GM23338 (cell line): Measurements from ENCODE around the gene TEX101. TPM values are rescaled to one million over a fixed set of nuclear protein-coding genes. Genes with fewer than 3 reads are reported as not detected.

Experiments used
- ATAC-seq: fragments of 200-7000 bp; cut with Tn5 transposase; 3 replicates; pipeline ENCODE4 v1.9.1; 2020
- DNase-seq: peaks from one replicate; pipeline ENCODE4 v3.0.0-alpha.2; 2015; ENCODE audit warnings: low spot score
- H2AFZ ChIP-seq: fragments of 200-600 bp; sonication (generic); 2 replicates; pipeline ENCODE4 v1.8.0; 2016; ENCODE audit warnings: antibody characterized with exemption, mild to moderate bottlenecking, moderate library complexity
- H3F3A ChIP-seq: fragments of 200-600 bp; sonication (generic); replicated peaks from 2 replicates; pipeline ENCODE4 v1.8.0; 2017; ENCODE audit warnings: antibody characterized with exemption, mixed run types, low read depth
- H3K27ac ChIP-seq: fragments of 200-600 bp; sonication (generic); 2 replicates; pipeline ENCODE4 v1.6.1; 2016; ENCODE audit warnings: low read depth
- H3K27me3 ChIP-seq: fragments of 200-600 bp; sonication (generic); 2 replicates; pipeline ENCODE4 v1.8.0; 2016; ENCODE audit warnings: mild to moderate bottlenecking, mixed run types, moderate library complexity; ENCODE audit not compliant: insufficient read depth
- H3K36me3 ChIP-seq: fragments of 200-600 bp; sonication (generic); 2 replicates; pipeline ENCODE4 v1.8.0; 2016; ENCODE audit warnings: mild to moderate bottlenecking; ENCODE audit not compliant: insufficient read depth
- H3K4me1 ChIP-seq: fragments of 200-600 bp; sonication (generic); 2 replicates; pipeline ENCODE4 v1.8.0; 2016; ENCODE audit warnings: mild to moderate bottlenecking, moderate library complexity; ENCODE audit not compliant: insufficient read depth
- H3K4me2 ChIP-seq: fragments of 200-600 bp; sonication (generic); 2 replicates; pipeline ENCODE4 v1.7.1; 2017; ENCODE audit warnings: mixed run types
- H3K4me3 ChIP-seq: fragments of 200-600 bp; sonication (generic); 2 replicates; pipeline ENCODE4 v1.6.1; 2016; ENCODE audit warnings: mixed run types
- H3K79me2 ChIP-seq: fragments of 200-600 bp; sonication (generic); replicated peaks from 2 replicates; pipeline ENCODE4 v1.8.0; 2017; ENCODE audit warnings: mild to moderate bottlenecking; ENCODE audit not compliant: insufficient read depth
- H3K9me2 ChIP-seq: fragments of 200-600 bp; sonication (generic); 2 replicates; pipeline ENCODE4 v1.8.0; 2017; ENCODE audit not compliant: insufficient read depth
- H4K20me1 ChIP-seq: fragments of 200-600 bp; sonication (generic); replicated peaks from 2 replicates; pipeline ENCODE4 v1.8.0; 2017; ENCODE audit warnings: mild to moderate bottlenecking; ENCODE audit not compliant: insufficient read depth
- H3K27ac Mint-ChIP-seq: 2 replicates; pipeline ENCODE4 v1.8.0; 2020; ENCODE audit warnings: inconsistent platforms, mild to moderate bottlenecking, moderate library complexity, mixed read lengths
- H3K27me3 Mint-ChIP-seq: 3 replicates; pipeline ENCODE4 v1.8.0; 2022; ENCODE audit warnings: low read depth, mild to moderate bottlenecking, moderate library complexity, mixed read lengths, inconsistent platforms; ENCODE audit not compliant: insufficient read depth, poor library complexity
- H3K36me3 Mint-ChIP-seq: 3 replicates; pipeline ENCODE4 v1.8.0; 2021; ENCODE audit warnings: low read depth, mild to moderate bottlenecking, inconsistent platforms, moderate library complexity, mixed read lengths
- H3K4me1 Mint-ChIP-seq: 3 replicates; pipeline ENCODE4 v1.8.0; 2020; ENCODE audit warnings: mild to moderate bottlenecking, inconsistent platforms, mixed read lengths
- H3K4me3 Mint-ChIP-seq: 3 replicates; pipeline ENCODE4 v1.8.0; 2021; ENCODE audit warnings: moderate library complexity, mild to moderate bottlenecking, inconsistent platforms, mixed read lengths
- H3K9me3 Mint-ChIP-seq: 3 replicates; pipeline ENCODE4 v1.8.0; 2020; ENCODE audit warnings: moderate library complexity, mild to moderate bottlenecking, inconsistent platforms, mixed read lengths
- CREB1 ChIP-seq: fragments of 250-450 bp; sonication (Bioruptor Pico); IDR thresholded peaks from 2 replicates; pipeline ENCODE4 v1.5.0; 2020; ENCODE audit warnings: low read depth, mild to moderate bottlenecking, moderate library complexity
- EZH2 ChIP-seq: fragments of 200-600 bp; sonication (generic); IDR thresholded peaks from one replicate; pipeline ENCODE4 v1.8.0; 2017; ENCODE audit warnings: antibody characterized with exemption, mild to moderate bottlenecking, low read depth; ENCODE audit not compliant: unreplicated experiment
- EZH2phosphoT487 ChIP-seq: fragments of 200-600 bp; sonication (generic); IDR thresholded peaks from one replicate; pipeline ENCODE4 v1.8.1; 2018; ENCODE audit warnings: antibody characterized with exemption; ENCODE audit not compliant: unreplicated experiment
- JUNB ChIP-seq: IDR thresholded peaks from one replicate; pipeline ENCODE4 v1.6.1; 2016; ENCODE audit warnings: antibody characterized with exemption; ENCODE audit not compliant: unreplicated experiment
- POLR2AphosphoS5 ChIP-seq: IDR thresholded peaks from 2 replicates; pipeline ENCODE4 v1.6.1; 2016; ENCODE audit warnings: antibody characterized with exemption, low read depth
- STAT1 ChIP-seq: IDR thresholded peaks from one replicate; pipeline ENCODE4 v1.6.1; 2016; ENCODE audit warnings: antibody characterized with exemption; ENCODE audit not compliant: unreplicated experiment
- ZNF114 ChIP-seq: fragments of 250-450 bp; sonication (Bioruptor Pico); IDR thresholded peaks from 2 replicates; pipeline ENCODE4 v1.5.0; 2020; ENCODE audit warnings: mild to moderate bottlenecking, moderate library complexity
- polyA plus RNA-seq: library from polyadenylated mRNA; unstranded; fragments of >200 nt; fragmentation: Nextera tagmentation; extraction: Ambion mirVana; gene quantifications from 2 replicates; pipeline ENCODE4 v1.2.1, GENCODE V29; 2016
- total RNA-seq: library from RNA; depleted of rRNA; stranded (reverse); fragments of >200 nt; shearing (Covaris generic); gene quantifications from 2 replicates; pipeline ENCODE4 v1.2.3, GENCODE V29; 2014
- TF ChIP-seq, protein P1 (sequence below), 2 experiments: fragments of 200-600 bp in 1 of 2; sonication (generic) in 1 of 2; conservative IDR thresholded peaks; 2 replicates each; pipeline versions ENCODE4 v1.5.1 to v1.6.1; 2016 to 2017; ENCODE audit warnings: antibody characterized with exemption in 2 of 2, low read depth in 2 of 2, mild to moderate bottlenecking in 2 of 2, moderate library complexity in 1 of 2
- TF ChIP-seq, protein P2 (sequence below): IDR thresholded peaks from 2 replicates; pipeline ENCODE4 v1.6.1; 2016; ENCODE audit warnings: antibody characterized with exemption

TEX101 gene
- total and polyA plus RNA-seq, 2 experiments from 2014 or later = not detected

DNA sequence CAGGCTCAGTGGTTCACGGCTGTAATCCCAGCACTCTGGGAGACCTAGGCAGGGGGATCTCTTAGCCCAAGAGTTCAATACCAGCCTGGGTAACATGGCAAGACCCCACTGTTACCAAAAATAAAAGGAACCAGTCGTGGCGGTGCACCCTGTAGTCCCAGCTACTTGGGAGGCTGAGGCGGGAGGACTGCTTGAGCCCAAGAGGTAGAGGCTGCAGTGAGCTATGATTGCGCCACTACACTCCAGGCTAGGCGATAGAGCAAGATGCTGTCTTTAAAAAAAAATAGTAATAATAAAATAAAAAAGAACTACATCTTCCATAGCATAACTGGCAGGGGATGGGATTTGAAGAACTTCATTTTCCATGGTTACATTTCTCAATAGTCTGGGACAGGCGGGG is 47.7 kb downstream of the TEX101 start (continued):
- no peak for TF ChIP-seq EZH2
- TF ChIP-seq STAT1 = no peak
- TF ChIP-seq, protein P1, sequence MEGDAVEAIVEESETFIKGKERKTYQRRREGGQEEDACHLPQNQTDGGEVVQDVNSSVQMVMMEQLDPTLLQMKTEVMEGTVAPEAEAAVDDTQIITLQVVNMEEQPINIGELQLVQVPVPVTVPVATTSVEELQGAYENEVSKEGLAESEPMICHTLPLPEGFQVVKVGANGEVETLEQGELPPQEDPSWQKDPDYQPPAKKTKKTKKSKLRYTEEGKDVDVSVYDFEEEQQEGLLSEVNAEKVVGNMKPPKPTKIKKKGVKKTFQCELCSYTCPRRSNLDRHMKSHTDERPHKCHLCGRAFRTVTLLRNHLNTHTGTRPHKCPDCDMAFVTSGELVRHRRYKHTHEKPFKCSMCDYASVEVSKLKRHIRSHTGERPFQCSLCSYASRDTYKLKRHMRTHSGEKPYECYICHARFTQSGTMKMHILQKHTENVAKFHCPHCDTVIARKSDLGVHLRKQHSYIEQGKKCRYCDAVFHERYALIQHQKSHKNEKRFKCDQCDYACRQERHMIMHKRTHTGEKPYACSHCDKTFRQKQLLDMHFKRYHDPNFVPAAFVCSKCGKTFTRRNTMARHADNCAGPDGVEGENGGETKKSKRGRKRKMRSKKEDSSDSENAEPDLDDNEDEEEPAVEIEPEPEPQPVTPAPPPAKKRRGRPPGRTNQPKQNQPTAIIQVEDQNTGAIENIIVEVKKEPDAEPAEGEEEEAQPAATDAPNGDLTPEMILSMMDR (conservative IDR thresholded peaks at IDR 0.05; ENCODE audit: low read depth in 2 of 2) = no peak
- no peak for TF ChIP-seq JUNB

DNA sequence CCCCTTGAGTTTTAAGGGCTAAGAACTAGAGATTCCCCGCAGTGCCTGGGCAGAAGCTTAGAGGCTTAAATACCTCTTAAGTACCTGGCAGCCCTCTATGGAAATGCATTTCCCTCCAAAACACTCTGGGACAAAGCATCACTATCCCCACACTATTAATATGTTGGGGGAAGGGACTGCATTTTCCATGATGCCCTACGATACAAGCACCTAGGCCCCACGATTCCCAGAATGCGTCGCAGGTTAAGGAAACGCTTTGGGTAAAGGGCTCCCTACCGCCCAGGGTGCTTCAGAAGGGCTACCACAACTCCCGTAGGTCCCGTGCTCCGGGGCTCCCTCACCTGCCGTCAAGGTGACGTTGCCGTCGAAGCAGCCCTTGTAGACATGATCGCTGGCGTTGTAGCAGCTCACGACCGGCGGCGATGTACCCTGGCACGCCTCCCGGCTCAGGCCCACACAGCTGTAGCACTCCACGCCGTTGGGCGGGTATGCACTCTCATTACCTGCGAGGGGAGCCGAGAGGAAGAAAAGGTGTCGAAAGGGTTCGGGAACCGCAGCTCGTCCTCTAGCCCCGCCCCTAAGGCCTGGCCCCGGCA is 48.2 kb downstream of the TEX101 start:
- H3K36me3 Mint-ChIP-seq = no peaks in the 10 kb centered on the region
- Histone ChIP-seq H3K36me3 (no peaks in the 10 kb centered on the region), H3F3A (peaks cover 14% of the 10 kb centered on the region), H3K4me2 (peak overlapping the region; percentile 87), H2AFZ (peak overlapping the region; percentile 96), H3K4me1 (peaks cover 15% of the 10 kb centered on the region), H3K27me3 (peaks cover 26% of the 10 kb centered on the region), H3K4me3 (peak overlapping the region; percentile 89), H3K9me2 (no peaks in the 10 kb centered on the region), H3K27ac (peak overlapping the region; percentile 83), H3K79me2 (no peaks in the 10 kb centered on the region), H4K20me1 (no peaks in the 10 kb centered on the region)
- H3K4me3 Mint-ChIP-seq = peak overlapping the region; percentile 94
- H3K4me1 Mint-ChIP-seq = peaks cover 4% of the 10 kb centered on the region
- DNase-seq (no peak), ATAC-seq (peak; percentile 71)
- no peaks in the 10 kb centered on the region for H3K9me3 Mint-ChIP-seq
- TF ChIP-seq CREB1 (CRISPR knock-in tag) (peak; percentile 24; the same call in 1 of the 2 replicates), POLR2AphosphoS5 (peak; percentile 78), EZH2phosphoT487 (no peak)
- TF ChIP-seq, protein P2, sequence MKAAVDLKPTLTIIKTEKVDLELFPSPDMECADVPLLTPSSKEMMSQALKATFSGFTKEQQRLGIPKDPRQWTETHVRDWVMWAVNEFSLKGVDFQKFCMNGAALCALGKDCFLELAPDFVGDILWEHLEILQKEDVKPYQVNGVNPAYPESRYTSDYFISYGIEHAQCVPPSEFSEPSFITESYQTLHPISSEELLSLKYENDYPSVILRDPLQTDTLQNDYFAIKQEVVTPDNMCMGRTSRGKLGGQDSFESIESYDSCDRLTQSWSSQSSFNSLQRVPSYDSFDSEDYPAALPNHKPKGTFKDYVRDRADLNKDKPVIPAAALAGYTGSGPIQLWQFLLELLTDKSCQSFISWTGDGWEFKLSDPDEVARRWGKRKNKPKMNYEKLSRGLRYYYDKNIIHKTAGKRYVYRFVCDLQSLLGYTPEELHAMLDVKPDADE = no peak
- H3K27me3 Mint-ChIP-seq = peaks cover 14% of the 10 kb centered on the region
- peak overlapping the region; percentile 89 for H3K27ac Mint-ChIP-seq

DNA sequence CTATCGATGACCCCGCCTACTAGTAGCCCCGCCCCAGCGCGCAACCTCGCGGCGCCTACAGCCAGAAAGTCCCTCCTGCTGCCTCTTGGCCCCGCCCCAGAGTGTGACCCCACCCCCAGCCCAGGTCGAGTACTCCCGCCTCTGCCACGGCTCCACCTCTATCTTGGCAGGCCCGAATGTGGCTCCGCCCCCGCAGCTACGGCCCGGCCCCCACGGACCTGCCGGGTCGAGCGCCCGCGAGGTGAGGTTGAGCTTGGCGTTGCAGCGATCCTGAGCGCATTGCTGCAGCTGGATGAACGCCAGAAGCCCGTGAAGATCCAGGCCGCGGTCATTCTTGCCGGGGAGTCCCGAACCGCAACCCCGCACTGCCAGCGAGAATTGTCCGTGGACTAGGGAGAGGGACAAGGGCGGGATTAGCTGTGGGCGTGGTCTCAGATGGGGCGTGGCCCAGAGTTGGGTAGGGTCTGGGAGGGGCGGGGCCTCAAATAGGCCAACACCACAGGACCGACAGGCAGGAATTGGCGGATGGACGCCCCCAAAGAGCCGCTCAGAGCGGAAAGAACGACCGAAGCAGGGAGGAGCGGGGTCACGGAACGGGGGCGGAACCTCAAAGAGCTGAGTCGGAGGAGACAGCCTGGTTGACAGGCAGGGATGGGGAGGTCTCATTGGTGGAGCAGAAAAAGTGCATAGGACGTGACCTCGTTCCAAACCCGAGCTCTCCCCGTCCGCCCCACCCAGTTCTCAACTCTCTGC is 48.9 kb downstream of the TEX101 start:
- TF ChIP-seq ZNF114 (CRISPR knock-in tag) = no peak
- no peak for TF ChIP-seq STAT1
- Histone ChIP-seq H3K4me1 (peaks cover 15% of the 10 kb centered on the region), H3F3A (peaks cover 14% of the 10 kb centered on the region), H3K4me3 (peak overlapping the region; percentile 89), H3K9me2 (no peaks in the 10 kb centered on the region), H2AFZ (peak overlapping the region; percentile 98), H3K4me2 (peak overlapping the region; percentile 75), H4K20me1 (no peaks in the 10 kb centered on the region), H3K27me3 (peaks cover 26% of the 10 kb centered on the region), H3K79me2 (no peaks in the 10 kb centered on the region), H3K36me3 (no peaks in the 10 kb centered on the region), H3K27ac (peak overlapping the region; percentile 74)
- peak; percentile 99 for DNase-seq
- Mint-ChIP-seq H3K36me3 (no peaks in the 10 kb centered on the region), H3K27ac (peak overlapping the region; percentile 96), H3K27me3 (peaks cover 14% of the 10 kb centered on the region), H3K4me3 (peak overlapping the region; percentile 94), H3K9me3 (no peaks in the 10 kb centered on the region), H3K4me1 (peaks cover 4% of the 10 kb centered on the region)
- ATAC-seq = peak; percentile 77
